Erythroblast (primary cell): ENCODE measurements around the gene KMT2E.

Experiments used
- GATA1 ChIP-seq: IDR thresholded peaks from 2 replicates; pipeline ENCODE4 v1.6.1; 2011; ENCODE audit warnings: low read depth, mild to moderate bottlenecking, control low read depth, low read length, moderate library complexity
- POLR2A ChIP-seq: IDR thresholded peaks from 2 replicates; pipeline ENCODE4 v1.6.1; 2011; ENCODE audit warnings: mild to moderate bottlenecking, low read length

- no peak for TF ChIP-seq POLR2A
- TF ChIP-seq GATA1: no peak
Observed at GRCh38 chr7:105132335-105132734, 118.3 kb downstream of the KMT2E start.
